Naive thymus-derived CD4-positive, alpha-beta T cell (primary cell): ENCODE measurements around the gene ATXN7L2. TPM values are rescaled to one million over a fixed set of nuclear protein-coding genes. Genes with fewer than 3 reads are reported as not detected.

Experiments used
- ATAC-seq: fragments of 150-1000 bp; cut with Tn5 transposase; 2 replicates; pipeline ENCODE4 v1.10.0; 2021; ENCODE audit warnings: mild to moderate bottlenecking, moderate library complexity
- CTCF ChIA-PET: fragments of 350-600 bp; sonication (Branson Sonifier 250); formaldehyde crosslinking; loops from one replicate; lab custom pipeline; 2021; ENCODE audit warnings: antibody characterized with exemption; lab: Charles Lee
- POLR2A ChIA-PET: fragments of 350-600 bp; sonication (Branson Sonifier 250); formaldehyde crosslinking; loops from one replicate; lab custom pipeline; 2021; ENCODE audit warnings: antibody characterized with exemption, inconsistent platforms; lab: Charles Lee
- DNase-seq, 9 donors: peaks; one replicate each; pipeline versions ENCODE4 v3.0.0 to v3.0.0-alpha.2; 2020 to 2022; ENCODE audit warnings: mixed read lengths in 1 of 9
- H3K27ac ChIP-seq: one replicate; pipeline ENCODE4 v1.7.0; 2013; ENCODE audit warnings: mild to moderate bottlenecking, low read depth, low read length, moderate library complexity
- H3K27me3 ChIP-seq, 2 donors: one replicate each; pipeline ENCODE4 v1.7.0; 2013; ENCODE audit warnings: low read length in 2 of 2, mild to moderate bottlenecking in 2 of 2, moderate library complexity in 2 of 2; ENCODE audit not compliant: control insufficient read depth in 2 of 2, insufficient read depth in 2 of 2
- H3K36me3 ChIP-seq, 3 experiments: 1 replicate in 2 of 3; 2 replicates in 1 of 3; pipeline ENCODE4 v1.7.0; 2013; ENCODE audit warnings: low read length in 3 of 3, mild to moderate bottlenecking in 3 of 3, moderate library complexity in 1 of 3; ENCODE audit not compliant: insufficient read depth in 3 of 3, control insufficient read depth in 2 of 3
- H3K4me1 ChIP-seq, 2 donors: one replicate each; pipeline ENCODE4 v1.7.0; 2013; ENCODE audit warnings: low read length in 2 of 2, mild to moderate bottlenecking in 2 of 2, moderate library complexity in 1 of 2; ENCODE audit not compliant: control insufficient read depth in 2 of 2, insufficient read depth in 2 of 2
- H3K4me3 ChIP-seq: 2 replicates; pipeline ENCODE4 v1.7.0; 2013; ENCODE audit warnings: mild to moderate bottlenecking, low read length
- H3K9me3 ChIP-seq, 3 experiments: 1 replicate in 2 of 3; 2 replicates in 1 of 3; pipeline ENCODE4 v1.7.0; 2013; ENCODE audit warnings: low read length in 3 of 3; ENCODE audit not compliant: control insufficient read depth in 2 of 3
- H3K27ac Mint-ChIP-seq, 9 donors: one replicate each; pipeline ENCODE4 v1.8.0; 2020 to 2022; ENCODE audit warnings: mixed read lengths in 9 of 9, mild to moderate bottlenecking in 8 of 9, moderate library complexity in 5 of 9, inconsistent platforms in 2 of 9
- H3K27me3 Mint-ChIP-seq, 5 donors: one replicate each; pipeline ENCODE4 v1.8.0; 2021 to 2022; ENCODE audit warnings: mixed read lengths in 5 of 5, mild to moderate bottlenecking in 1 of 5
- H3K36me3 Mint-ChIP-seq, 5 donors: one replicate each; pipeline ENCODE4 v1.8.0; 2020 to 2022; ENCODE audit warnings: mixed read lengths in 5 of 5, mild to moderate bottlenecking in 3 of 5, inconsistent platforms in 1 of 5
- H3K4me1 Mint-ChIP-seq, 7 donors: one replicate each; pipeline ENCODE4 v1.8.0; 2020 to 2022; ENCODE audit warnings: mixed read lengths in 7 of 7, mild to moderate bottlenecking in 3 of 7, inconsistent platforms in 1 of 7
- H3K4me3 Mint-ChIP-seq, 10 donors: one replicate each; pipeline ENCODE4 v1.8.0; 2020 to 2022; ENCODE audit warnings: mild to moderate bottlenecking in 10 of 10, mixed read lengths in 10 of 10, moderate library complexity in 6 of 10, inconsistent platforms in 2 of 10
- H3K9me3 Mint-ChIP-seq, 11 donors: one replicate each; pipeline ENCODE4 v1.8.0; 2020 to 2022; ENCODE audit warnings: mixed read lengths in 11 of 11, mild to moderate bottlenecking in 4 of 11, inconsistent platforms in 1 of 11, moderate library complexity in 1 of 11
- intact Hi-C, 2 donors: fragments of 100-400 bp; cut with micrococcal nuclease; formaldehyde crosslinking; loops; one replicate each; pipeline ENCODE4 v1.15.1; 2023
- polyA plus RNA-seq, 2 donors: library from polyadenylated mRNA; unstranded; fragments of 300-500 nt; fragmentation: Illumina TruSeq; gene quantifications; one replicate each; pipeline ENCODE4 v1.2.3, GENCODE V29; 2021
- total RNA-seq, 6 experiments: library from RNA in 5 of 6; stranded (reverse) in 5 of 6; gene quantifications; 1 replicate in 5 of 6; 2 replicates in 1 of 6; pipeline ENCODE4 v1.2.3 and lab custom pipeline; 2021 to 2026

Gene ATXN7L2
- total and polyA plus RNA-seq, 7 experiments from 2014 or later: 4.9 to 15.2 (median 11.7) TPM

GRCh38 chr1:109485001-109485400 lies 1.3 kb downstream of the ATXN7L2 start:
- H3K4me1 Mint-ChIP-seq: peaks cover 22 to 44% (median 33%) of the 10 kb centered on the region in 7 donors

GRCh38 chr1:109487261-109487660 lies 3.6 kb downstream of the ATXN7L2 start:
- intact Hi-C loops: loop anchor here (10.0 kb wide), 2 partner anchors 718 to 742 kb away; partner anchors contain the start of gene STXBP3 (in 1 of the 2)
- H3K4me3 Mint-ChIP-seq: no peak overlapping the region
- POLR2A ChIA-PET: interaction anchor here (3.3 to 27.0 kb wide), 2 partner anchors 19 to 44 kb away, joined by 18 to 478 read pairs; partner anchors contain the start of genes AMIGO1 and CYB561D1

More at GRCh38 chr1:109485001-109485400, 1.3 kb downstream of the ATXN7L2 start:
- Mint-ChIP-seq H3K27ac (peak overlapping the region in 8 of 9 donors; percentile 64 to 91 (median 88)), H3K36me3 (peaks cover 0 to 15% (median 3%) of the 10 kb centered on the region in 5 donors), H3K27me3 (peaks cover 0 to 14% (median 0%) of the 10 kb centered on the region in 5 donors), H3K4me3 (peak overlapping the region; percentile 93 to 99 (median 96)), H3K9me3 (no peaks in the 10 kb centered on the region)
- Histone ChIP-seq H3K4me3 (no peak overlapping the region), H3K36me3 (peaks cover 0 to 38% (median 0%) of the 10 kb centered on the region in 3 experiments), H3K4me1 (peaks cover 9 to 14% of the 10 kb centered on the region in 2 donors), H3K9me3 (no peaks in the 10 kb centered on the region), H3K27ac (no peak overlapping the region), H3K27me3 (no peaks in the 10 kb centered on the region)
- ATAC-seq: no peak
- intact Hi-C loops: loop anchor here (2.0 to 10.0 kb wide), 3 partner anchors 136 to 740 kb away; partner anchors contain the start of gene STXBP3 (in 1 of the 2)
- ChIA-PET POLR2A (interaction anchor here (0.6 to 27.0 kb wide), 6 partner anchors 21 to 385 kb away, joined by 3 to 478 read pairs (median 10); partner anchors contain the start of genes AMIGO1, CYB561D1, GNAI3 and PSMA5), CTCF (interaction anchor here (1.9 to 32.6 kb wide), 4 partner anchors 8 to 64 kb away, joined by 4 to 1240 read pairs (median 218); partner anchors contain the start of genes AMIGO1, CYB561D1 and GPR61)
- no peak for DNase-seq

GRCh38 chr1:109488201-109488600 lies 4.5 kb downstream of the ATXN7L2 start:
- CTCF ChIA-PET: interaction anchor here (21.7 to 32.6 kb wide), 2 partner anchors 20 to 48 kb away, joined by 417 to 1240 read pairs; partner anchors contain the start of genes AMIGO1 and GPR61
- H3K27ac Mint-ChIP-seq: no peak overlapping the region
- intact Hi-C loops: loop anchor here (10.0 kb wide), 2 partner anchors 717 to 743 kb away; partner anchors contain the start of gene STXBP3 (in 1 of the 2)

More at GRCh38 chr1:109487261-109487660, 3.6 kb downstream of the ATXN7L2 start:
- H3K9me3 ChIP-seq: no peaks in the 10 kb centered on the region
- Mint-ChIP-seq H3K36me3 (peaks cover 0 to 20% (median 5%) of the 10 kb centered on the region in 5 donors), H3K27me3 (peaks cover 0 to 2% (median 0%) of the 10 kb centered on the region in 5 donors), H3K4me1 (peaks cover 20 to 47% (median 37%) of the 10 kb centered on the region in 7 donors), H3K9me3 (no peaks in the 10 kb centered on the region), H3K27ac (no peak overlapping the region)
- peaks cover 9 to 22% of the 10 kb centered on the region in 2 donors for H3K4me1 ChIP-seq
- no peak overlapping the region for H3K4me3 ChIP-seq
- CTCF ChIA-PET: interaction anchor here (21.7 to 32.6 kb wide), 2 partner anchors 21 to 49 kb away, joined by 417 to 1240 read pairs; partner anchors contain the start of genes AMIGO1 and GPR61
- DNase-seq: no peak
- H3K27ac ChIP-seq: no peak overlapping the region
- H3K36me3 ChIP-seq: peaks cover 0 to 43% (median 0%) of the 10 kb centered on the region in 3 experiments
- ATAC-seq: no peak
- no peaks in the 10 kb centered on the region for H3K27me3 ChIP-seq

GRCh38 chr1:109488696-109489095 lies 5.0 kb downstream of the ATXN7L2 start:
- Histone ChIP-seq H3K36me3 (peaks cover 0 to 43% (median 0%) of the 10 kb centered on the region in 3 experiments), H3K4me1 (peaks cover 14 to 23% of the 10 kb centered on the region in 2 donors), H3K27me3 (no peaks in the 10 kb centered on the region), H3K27ac (no peak overlapping the region), H3K4me3 (no peak overlapping the region), H3K9me3 (no peaks in the 10 kb centered on the region)
- Mint-ChIP-seq H3K36me3 (peaks cover 0 to 20% (median 5%) of the 10 kb centered on the region in 5 donors), H3K4me1 (peaks cover 14 to 35% (median 27%) of the 10 kb centered on the region in 7 donors), H3K4me3 (no peak overlapping the region), H3K27me3 (no peaks in the 10 kb centered on the region), H3K27ac (no peak overlapping the region), H3K9me3 (no peaks in the 10 kb centered on the region)
- intact Hi-C loops: loop anchor here (10.0 kb wide), 2 partner anchors 716 to 744 kb away; partner anchors contain the start of gene STXBP3 (in 1 of the 2)
- ChIA-PET CTCF (interaction anchor here (0.8 to 32.6 kb wide), 4 partner anchors 19 to 210 kb away, joined by 3 to 1240 read pairs (median 210); partner anchors contain the start of genes AMIGO1 and GPR61), POLR2A (interaction anchor here (0.6 to 27.0 kb wide), 4 partner anchors 17 to 61 kb away, joined by 3 to 478 read pairs (median 12); partner anchors contain the start of genes AMIGO1 and CYB561D1)
- no peak for DNase-seq
- no peak for ATAC-seq

More at GRCh38 chr1:109488201-109488600, 4.5 kb downstream of the ATXN7L2 start:
- Histone ChIP-seq H3K4me3 (no peak overlapping the region), H3K27me3 (no peaks in the 10 kb centered on the region), H3K36me3 (peaks cover 0 to 43% (median 0%) of the 10 kb centered on the region in 3 experiments), H3K9me3 (no peaks in the 10 kb centered on the region), H3K4me1 (peaks cover 9 to 19% of the 10 kb centered on the region in 2 donors), H3K27ac (no peak overlapping the region)
- no peak for ATAC-seq
- peaks cover 0 to 2% (median 0%) of the 10 kb centered on the region in 5 donors for H3K27me3 Mint-ChIP-seq
- POLR2A ChIA-PET: interaction anchor here (2.0 to 27.0 kb wide), 3 partner anchors 18 to 53 kb away, joined by 6 to 478 read pairs (median 18); partner anchors contain the start of genes AMIGO1 and CYB561D1
- no peaks in the 10 kb centered on the region for H3K9me3 Mint-ChIP-seq
- H3K4me1 Mint-ChIP-seq: peaks cover 18 to 37% (median 30%) of the 10 kb centered on the region in 7 donors
- no peak for DNase-seq
- H3K4me3 Mint-ChIP-seq: no peak overlapping the region
- H3K36me3 Mint-ChIP-seq: peaks cover 0 to 20% (median 5%) of the 10 kb centered on the region in 5 donors

- intact Hi-C loops: loop anchor here (1.0 kb wide), 3 partner anchors 42 to 283 kb away; no protein-coding TSS in a partner anchor
- Mint-ChIP-seq H3K4me1 (peaks cover 15 to 35% (median 26%) of the 10 kb centered on the region in 7 donors), H3K4me3 (peak overlapping the region in 1 of 10 donors; percentile 65), H3K9me3 (no peaks in the 10 kb centered on the region), H3K27ac (peak overlapping the region in 1 of 9 donors; percentile 30), H3K36me3 (peaks cover 0 to 20% (median 5%) of the 10 kb centered on the region in 5 donors), H3K27me3 (no peaks in the 10 kb centered on the region)
- CTCF ChIA-PET: interaction anchor here (0.6 to 32.6 kb wide), 13 partner anchors 15 to 249 kb away, joined by 3 to 1240 read pairs (median 3); partner anchors contain the start of genes AMIGO1, GPR61 and PSMA5
- Histone ChIP-seq H3K27ac (no peak overlapping the region), H3K27me3 (no peaks in the 10 kb centered on the region), H3K9me3 (no peaks in the 10 kb centered on the region), H3K4me1 (peaks cover 14 to 22% of the 10 kb centered on the region in 2 donors), H3K36me3 (peaks cover 0 to 47% (median 0%) of the 10 kb centered on the region in 3 experiments), H3K4me3 (no peak overlapping the region)
- POLR2A ChIA-PET: interaction anchor here (1.4 to 27.0 kb wide), 4 partner anchors 16 to 58 kb away, joined by 3 to 520 read pairs (median 242); partner anchors contain the start of genes AMIGO1, CYB561D1 and GNAI3
- DNase-seq: peak; percentile 51 to 73 (median 64)
- peak; percentile 50 for ATAC-seq
Observed at GRCh38 chr1:109490029-109490933, 6.6 kb downstream of the ATXN7L2 start.
